Prostate gland (tissue), 2 donors: ENCODE results near the gene EMP2.

ENCODE experiments used
- POLR2A ChIP-seq: fragments of 450-650 bp; IDR thresholded peaks from one replicate; pipeline ENCODE4 v1.6.1; 2016; ENCODE audit warnings: antibody characterized with exemption, mild to moderate bottlenecking
- POLR2AphosphoS5 ChIP-seq: sonication (generic); formaldehyde crosslinking; IDR thresholded peaks from one replicate; pipeline ENCODE4 v1.6.1; 2017; ENCODE audit warnings: antibody characterized with exemption
- TF ChIP-seq, protein P1 (sequence below), 4 experiments: fragments of 200-600 bp in 2 of 4; fragments of 450-650 bp in 2 of 4; sonication (generic) in 2 of 4; IDR thresholded peaks; 1 replicate in 3 of 4; 2 replicates in 1 of 4; pipeline ENCODE4 v1.5.1; 2016 to 2019; ENCODE audit warnings: antibody characterized with exemption in 4 of 4, mild to moderate bottlenecking in 2 of 4, moderate library complexity in 2 of 4

- TF ChIP-seq POLR2AphosphoS5 (no peak), POLR2A (no peak)
- TF ChIP-seq, protein P1, sequence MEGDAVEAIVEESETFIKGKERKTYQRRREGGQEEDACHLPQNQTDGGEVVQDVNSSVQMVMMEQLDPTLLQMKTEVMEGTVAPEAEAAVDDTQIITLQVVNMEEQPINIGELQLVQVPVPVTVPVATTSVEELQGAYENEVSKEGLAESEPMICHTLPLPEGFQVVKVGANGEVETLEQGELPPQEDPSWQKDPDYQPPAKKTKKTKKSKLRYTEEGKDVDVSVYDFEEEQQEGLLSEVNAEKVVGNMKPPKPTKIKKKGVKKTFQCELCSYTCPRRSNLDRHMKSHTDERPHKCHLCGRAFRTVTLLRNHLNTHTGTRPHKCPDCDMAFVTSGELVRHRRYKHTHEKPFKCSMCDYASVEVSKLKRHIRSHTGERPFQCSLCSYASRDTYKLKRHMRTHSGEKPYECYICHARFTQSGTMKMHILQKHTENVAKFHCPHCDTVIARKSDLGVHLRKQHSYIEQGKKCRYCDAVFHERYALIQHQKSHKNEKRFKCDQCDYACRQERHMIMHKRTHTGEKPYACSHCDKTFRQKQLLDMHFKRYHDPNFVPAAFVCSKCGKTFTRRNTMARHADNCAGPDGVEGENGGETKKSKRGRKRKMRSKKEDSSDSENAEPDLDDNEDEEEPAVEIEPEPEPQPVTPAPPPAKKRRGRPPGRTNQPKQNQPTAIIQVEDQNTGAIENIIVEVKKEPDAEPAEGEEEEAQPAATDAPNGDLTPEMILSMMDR (IDR thresholded peaks at IDR 0.05): no peak
These were observed 36.0 kb upstream of the EMP2 start for GRCh38 chr16:10616419-10616755.
